Measurements from ENCODE around the gene FAM76B.

DNA sequence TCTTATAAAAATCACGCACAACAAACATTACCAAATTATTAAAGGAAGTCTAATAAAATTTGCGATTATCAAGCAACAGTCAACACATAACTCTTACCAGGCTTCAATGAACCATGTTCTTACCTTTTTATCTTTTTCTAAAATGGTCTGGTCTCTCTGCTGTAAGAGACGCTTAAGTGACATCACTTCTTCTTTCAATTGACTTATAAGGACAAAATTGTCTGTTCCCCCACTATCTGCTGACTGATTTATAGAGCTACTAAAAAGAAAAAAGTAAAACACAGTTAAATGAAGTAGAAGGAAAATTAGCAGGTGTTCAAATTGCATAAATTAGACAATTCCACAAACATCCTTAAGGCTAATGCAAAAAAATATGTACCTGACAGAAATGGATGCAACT is 10.9 kb downstream of the FAM76B start:
- TF ChIP-seq, protein P1, sequence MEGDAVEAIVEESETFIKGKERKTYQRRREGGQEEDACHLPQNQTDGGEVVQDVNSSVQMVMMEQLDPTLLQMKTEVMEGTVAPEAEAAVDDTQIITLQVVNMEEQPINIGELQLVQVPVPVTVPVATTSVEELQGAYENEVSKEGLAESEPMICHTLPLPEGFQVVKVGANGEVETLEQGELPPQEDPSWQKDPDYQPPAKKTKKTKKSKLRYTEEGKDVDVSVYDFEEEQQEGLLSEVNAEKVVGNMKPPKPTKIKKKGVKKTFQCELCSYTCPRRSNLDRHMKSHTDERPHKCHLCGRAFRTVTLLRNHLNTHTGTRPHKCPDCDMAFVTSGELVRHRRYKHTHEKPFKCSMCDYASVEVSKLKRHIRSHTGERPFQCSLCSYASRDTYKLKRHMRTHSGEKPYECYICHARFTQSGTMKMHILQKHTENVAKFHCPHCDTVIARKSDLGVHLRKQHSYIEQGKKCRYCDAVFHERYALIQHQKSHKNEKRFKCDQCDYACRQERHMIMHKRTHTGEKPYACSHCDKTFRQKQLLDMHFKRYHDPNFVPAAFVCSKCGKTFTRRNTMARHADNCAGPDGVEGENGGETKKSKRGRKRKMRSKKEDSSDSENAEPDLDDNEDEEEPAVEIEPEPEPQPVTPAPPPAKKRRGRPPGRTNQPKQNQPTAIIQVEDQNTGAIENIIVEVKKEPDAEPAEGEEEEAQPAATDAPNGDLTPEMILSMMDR (optimal IDR thresholded peaks at IDR 0.05 in 1 of 3, IDR thresholded peaks at IDR 0.05 in 1 of 3, conservative IDR thresholded peaks at IDR 0.05 in 1 of 3; ENCODE audit: extremely low read depth in 1 of 3, insufficient read depth in 2 of 3, low read length in 3 of 3) = no peak
- no peak for TF ChIP-seq EZH2 (IDR thresholded peaks at IDR 0.05; ENCODE audit: low read length)

Data from keratinocyte (primary cell).